A549 (cell line): Measurements from ENCODE around the gene EVC.

Source experiments
- CTCF ChIP-seq: fragments of >200 bp; sonication (Bioruptor Twin); formaldehyde crosslinking; IDR thresholded peaks from 3 replicates; pipeline ENCODE4 v1.5.1; 2016
- GATA3 ChIP-seq: IDR thresholded peaks from 2 replicates; pipeline ENCODE4 v1.6.1; 2012; ENCODE audit warnings: borderline replicate concordance
- JUN ChIP-seq, 2 experiments: fragments of >200 bp; sonication (Bioruptor Twin); formaldehyde crosslinking; IDR thresholded peaks; 2 replicates in 1 of 2; 3 replicates in 1 of 2; pipeline ENCODE4 v1.6.1; 2016 to 2017
- MYC ChIP-seq: IDR thresholded peaks from 2 replicates; pipeline ENCODE4 v1.6.1; 2012; ENCODE audit warnings: mild to moderate bottlenecking, inconsistent platforms, low read length, improper control_type of control experiment, borderline replicate concordance
- POLR2A ChIP-seq: IDR thresholded peaks from 2 replicates; pipeline ENCODE4 v1.6.1; 2012; ENCODE audit warnings: mild to moderate bottlenecking, low read length
- RCOR1 ChIP-seq: fragments of 150-350 bp; IDR thresholded peaks from 2 replicates; pipeline ENCODE4 v1.6.1; 2014; ENCODE audit warnings: antibody characterized with exemption, low read length, low read depth
- RNF2 ChIP-seq: fragments of 200-600 bp; sonication (generic); IDR thresholded peaks from 2 replicates; pipeline ENCODE4 v1.6.1; 2016; ENCODE audit warnings: low read depth, mild to moderate bottlenecking, antibody characterized with exemption, moderate library complexity, borderline replicate concordance
- ZSCAN20 ChIP-seq: fragments of 250-450 bp; sonication (Bioruptor Pico); IDR thresholded peaks from 2 replicates; pipeline ENCODE4 v1.8.0; 2022; ENCODE audit warnings: mild to moderate bottlenecking, moderate library complexity
- TF ChIP-seq, protein P1 (sequence below): fragments of 200-600 bp; sonication (generic); IDR thresholded peaks from 2 replicates; pipeline ENCODE4 v1.6.1; 2016; ENCODE audit warnings: antibody characterized with exemption, mild to moderate bottlenecking, moderate library complexity

- TF ChIP-seq CTCF: no peak
- no peak for TF ChIP-seq MYC
- TF ChIP-seq, protein P1, sequence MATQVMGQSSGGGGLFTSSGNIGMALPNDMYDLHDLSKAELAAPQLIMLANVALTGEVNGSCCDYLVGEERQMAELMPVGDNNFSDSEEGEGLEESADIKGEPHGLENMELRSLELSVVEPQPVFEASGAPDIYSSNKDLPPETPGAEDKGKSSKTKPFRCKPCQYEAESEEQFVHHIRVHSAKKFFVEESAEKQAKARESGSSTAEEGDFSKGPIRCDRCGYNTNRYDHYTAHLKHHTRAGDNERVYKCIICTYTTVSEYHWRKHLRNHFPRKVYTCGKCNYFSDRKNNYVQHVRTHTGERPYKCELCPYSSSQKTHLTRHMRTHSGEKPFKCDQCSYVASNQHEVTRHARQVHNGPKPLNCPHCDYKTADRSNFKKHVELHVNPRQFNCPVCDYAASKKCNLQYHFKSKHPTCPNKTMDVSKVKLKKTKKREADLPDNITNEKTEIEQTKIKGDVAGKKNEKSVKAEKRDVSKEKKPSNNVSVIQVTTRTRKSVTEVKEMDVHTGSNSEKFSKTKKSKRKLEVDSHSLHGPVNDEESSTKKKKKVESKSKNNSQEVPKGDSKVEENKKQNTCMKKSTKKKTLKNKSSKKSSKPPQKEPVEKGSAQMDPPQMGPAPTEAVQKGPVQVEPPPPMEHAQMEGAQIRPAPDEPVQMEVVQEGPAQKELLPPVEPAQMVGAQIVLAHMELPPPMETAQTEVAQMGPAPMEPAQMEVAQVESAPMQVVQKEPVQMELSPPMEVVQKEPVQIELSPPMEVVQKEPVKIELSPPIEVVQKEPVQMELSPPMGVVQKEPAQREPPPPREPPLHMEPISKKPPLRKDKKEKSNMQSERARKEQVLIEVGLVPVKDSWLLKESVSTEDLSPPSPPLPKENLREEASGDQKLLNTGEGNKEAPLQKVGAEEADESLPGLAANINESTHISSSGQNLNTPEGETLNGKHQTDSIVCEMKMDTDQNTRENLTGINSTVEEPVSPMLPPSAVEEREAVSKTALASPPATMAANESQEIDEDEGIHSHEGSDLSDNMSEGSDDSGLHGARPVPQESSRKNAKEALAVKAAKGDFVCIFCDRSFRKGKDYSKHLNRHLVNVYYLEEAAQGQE: no peak
- no peak for TF ChIP-seq JUN (IDR thresholded peaks at IDR 0.05)
- TF ChIP-seq POLR2A: no peak
- no peak for TF ChIP-seq RCOR1
- TF ChIP-seq RNF2: no peak
- TF ChIP-seq GATA3: no peak
- no peak for TF ChIP-seq ZSCAN20 (CRISPR knock-in tag)
Measured at GRCh38 chr4:5716391-5716790, 5.4 kb downstream of the EVC start.
